Transverse colon (tissue), 4 donors: ENCODE measurements around the gene RNF5. TPM values are rescaled to one million over a fixed set of nuclear protein-coding genes. Genes with fewer than 3 reads are reported as not detected.
A peak's percentile ranks its signal among the peaks of the same experiment; 100 is the strongest.

Experiments
- DNase-seq: peaks from one replicate; pipeline ENCODE4 v3.0.0-alpha.2; 2019
- H3K27ac ChIP-seq, 4 donors: fragments of 200-600 bp; sonication (generic); 2 replicates each; pipeline ENCODE4 v1.5.1; 2016 to 2018; ENCODE audit warnings: inconsistent platforms in 4 of 4
- H3K27me3 ChIP-seq: fragments of 200-600 bp; sonication (generic); 2 replicates; pipeline ENCODE4 v1.5.1; 2017; ENCODE audit warnings: inconsistent platforms
- H3K36me3 ChIP-seq, 4 donors: fragments of 200-600 bp; sonication (generic); 2 replicates each; pipeline ENCODE4 v1.5.1; 2017 to 2019; ENCODE audit warnings: inconsistent platforms in 4 of 4
- H3K4me1 ChIP-seq, 4 donors: fragments of 200-600 bp; sonication (generic); 2 replicates each; pipeline ENCODE4 v1.5.1; 2017 to 2020; ENCODE audit warnings: inconsistent platforms in 4 of 4
- H3K4me3 ChIP-seq, 4 donors: fragments of 200-600 bp; sonication (generic); 1 replicate in 1 of 4; 2 replicates in 3 of 4; pipeline versions ENCODE4 v1.5.1 to v1.6.1; 2017 to 2019; ENCODE audit warnings: inconsistent platforms in 4 of 4
- H3K9me3 ChIP-seq, 2 donors: fragments of 200-600 bp; sonication (generic); 2 replicates each; pipeline ENCODE4 v1.5.1; 2017 to 2019; ENCODE audit warnings: inconsistent platforms in 2 of 2
- EP300 ChIP-seq: sonication (generic); formaldehyde crosslinking; IDR thresholded peaks from one replicate; pipeline ENCODE4 v1.6.1; 2017; ENCODE audit warnings: antibody characterized with exemption, low read depth
- POLR2A ChIP-seq: fragments of 450-650 bp; IDR thresholded peaks from one replicate; pipeline ENCODE4 v1.6.1; 2016; ENCODE audit warnings: antibody characterized with exemption, mild to moderate bottlenecking, moderate library complexity
- POLR2AphosphoS5 ChIP-seq, 3 donors: sonication (generic); formaldehyde crosslinking; IDR thresholded peaks; one replicate each; pipeline ENCODE4 v1.6.1; 2016; ENCODE audit warnings: antibody characterized with exemption in 3 of 3
- WGBS, 2 donors: methylation state at CpG; one replicate each; pipeline ENCODE4 v1.1.5; 2018; ENCODE audit warnings: low coverage in 1 of 2; 5-methylcytosine and 5-hydroxymethylcytosine counted together
- in situ Hi-C, 4 donors: fragments of 200-750 bp; cut with MboI; loops; one replicate each; pipeline versions ENCODE4 v1.15.0 to v1.15.1; 2017; ENCODE audit warnings: low sequenced_read_pairs in 3 of 4, low pct_ligation_motif_present in 1 of 4, low pct_unique_long_range_greater_than_20kb in 1 of 4
- intact Hi-C: fragments of 100-400 bp; cut with DNase I; formaldehyde crosslinking; loops from one replicate; pipeline ENCODE4 v1.15.1; 2023; ENCODE audit warnings: low total_unique reads
- total RNA-seq, 4 donors: library from RNA; depleted of rRNA; stranded (reverse); fragments of >200 nt; gene quantifications; one replicate each; pipeline ENCODE4 v1.1.0, GENCODE V29; 2016
- TF ChIP-seq, protein P1 (sequence below), 5 experiments: fragments of 200-600 bp in 3 of 5; fragments of 450-650 bp in 2 of 5; sonication (generic) in 3 of 5; IDR thresholded peaks; 1 replicate in 2 of 5; 2 replicates in 3 of 5; pipeline ENCODE4 v1.5.1; 2016 to 2017; ENCODE audit warnings: antibody characterized with exemption in 5 of 5, inconsistent platforms in 3 of 5, mild to moderate bottlenecking in 2 of 5, moderate library complexity in 1 of 5

The RNF5 gene
- total RNA-seq, 4 donors from 2014 or later: 36.0 to 212 (median 120) TPM

GRCh38 chr6:32222333-32223230 lies 44.4 kb downstream of the RNF5 start:
- in situ Hi-C loops (no loop called here), intact Hi-C loops (no loop called here)
- H3K36me3 ChIP-seq: no peaks in the 10 kb centered on the region
- no peaks in the 10 kb centered on the region for H3K27me3 ChIP-seq
- TF ChIP-seq POLR2AphosphoS5 (IDR thresholded peaks at IDR 0.05) (no peak), POLR2A (no peak), EP300 (no peak)
- TF ChIP-seq, protein P1, sequence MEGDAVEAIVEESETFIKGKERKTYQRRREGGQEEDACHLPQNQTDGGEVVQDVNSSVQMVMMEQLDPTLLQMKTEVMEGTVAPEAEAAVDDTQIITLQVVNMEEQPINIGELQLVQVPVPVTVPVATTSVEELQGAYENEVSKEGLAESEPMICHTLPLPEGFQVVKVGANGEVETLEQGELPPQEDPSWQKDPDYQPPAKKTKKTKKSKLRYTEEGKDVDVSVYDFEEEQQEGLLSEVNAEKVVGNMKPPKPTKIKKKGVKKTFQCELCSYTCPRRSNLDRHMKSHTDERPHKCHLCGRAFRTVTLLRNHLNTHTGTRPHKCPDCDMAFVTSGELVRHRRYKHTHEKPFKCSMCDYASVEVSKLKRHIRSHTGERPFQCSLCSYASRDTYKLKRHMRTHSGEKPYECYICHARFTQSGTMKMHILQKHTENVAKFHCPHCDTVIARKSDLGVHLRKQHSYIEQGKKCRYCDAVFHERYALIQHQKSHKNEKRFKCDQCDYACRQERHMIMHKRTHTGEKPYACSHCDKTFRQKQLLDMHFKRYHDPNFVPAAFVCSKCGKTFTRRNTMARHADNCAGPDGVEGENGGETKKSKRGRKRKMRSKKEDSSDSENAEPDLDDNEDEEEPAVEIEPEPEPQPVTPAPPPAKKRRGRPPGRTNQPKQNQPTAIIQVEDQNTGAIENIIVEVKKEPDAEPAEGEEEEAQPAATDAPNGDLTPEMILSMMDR (IDR thresholded peaks at IDR 0.05): no peak
- H3K27ac ChIP-seq: no peak overlapping the region
- no peak for DNase-seq
- no peaks in the 10 kb centered on the region for H3K4me1 ChIP-seq
- 90% methylated on average over 8 of the region's 8 CpGs; no CpG with 5 or more reads in 1 of the 2 donors for WGBS, 2 donors
- H3K4me3 ChIP-seq: no peak overlapping the region
- H3K9me3 ChIP-seq: no peaks in the 10 kb centered on the region

DNA sequence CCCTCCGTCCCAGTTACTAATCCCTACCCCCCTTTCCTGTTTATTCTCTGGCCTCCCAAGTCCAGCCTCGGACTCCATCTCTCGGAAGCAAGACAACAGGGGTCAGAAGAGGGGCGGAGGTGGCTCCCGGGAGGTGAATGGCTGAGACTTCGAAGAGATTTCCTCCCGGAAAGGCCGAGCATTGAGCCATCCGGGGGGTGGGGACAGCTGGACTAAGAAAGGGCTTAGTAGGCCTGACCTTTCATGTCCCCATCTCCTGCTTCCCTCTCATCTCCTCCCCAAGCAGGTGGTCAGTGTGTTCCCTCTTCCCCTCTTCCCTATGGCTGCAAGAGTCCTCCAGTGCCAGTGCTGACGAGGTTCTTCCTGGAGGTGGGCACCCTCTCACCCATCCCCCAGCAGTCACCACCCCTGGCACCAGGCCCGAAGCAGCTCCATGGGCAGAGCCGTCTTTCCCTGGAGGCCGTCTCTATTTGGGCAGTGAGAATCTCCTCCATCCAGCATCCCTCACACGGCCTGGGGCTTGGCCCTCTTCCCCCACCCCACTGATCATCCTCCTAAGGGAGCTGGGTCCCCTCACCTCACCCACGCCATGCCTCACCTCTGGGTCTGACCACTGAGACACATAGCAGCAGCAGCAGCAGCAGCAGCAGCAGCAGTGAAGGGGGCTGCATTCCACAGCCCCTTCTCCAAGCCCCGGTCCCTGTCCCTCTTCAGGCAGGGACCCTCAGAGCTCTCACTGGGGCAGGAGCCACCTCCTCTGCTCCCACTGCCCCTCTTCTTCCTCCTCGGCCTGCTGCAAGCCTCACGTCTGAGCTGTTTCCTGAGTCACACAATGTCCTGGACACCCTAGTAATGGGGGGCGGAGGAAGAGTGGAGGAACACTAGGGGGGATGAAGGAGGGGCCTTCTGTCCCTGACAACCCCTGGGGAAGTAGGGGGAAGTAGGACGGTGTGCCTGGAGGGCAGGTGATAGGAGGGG lies 45.3 kb downstream of the RNF5 start, which contains the start of gene NOTCH4:
Gene NOTCH4, minus strand, starts transcription at position 810 of the 978 bp plus-strand sequence. Its CDS starts 139 bp downstream, at position 671.
- Histone ChIP-seq H3K4me1 (no peaks in the 10 kb centered on the region), H3K9me3 (no peaks in the 10 kb centered on the region), H3K27ac (peak within 1 kb of the TSS in 1 of 4 donors; percentile 37), H3K36me3 (no peaks in the 10 kb centered on the region), H3K27me3 (no peaks in the 10 kb centered on the region), H3K4me3 (no peak within 1 kb of the TSS)
- 43 to 68% methylated on average over 7 to 19 of the region's 20 CpGs for WGBS, 2 donors
- intact Hi-C loops: no loop called here
- in situ Hi-C loops: no loop called here
- no peak for DNase-seq
- TF ChIP-seq POLR2AphosphoS5 (IDR thresholded peaks at IDR 0.05) (no peak), POLR2A (no peak), EP300 (no peak)
- TF ChIP-seq, protein P1 (IDR thresholded peaks at IDR 0.05): no peak

DNA sequence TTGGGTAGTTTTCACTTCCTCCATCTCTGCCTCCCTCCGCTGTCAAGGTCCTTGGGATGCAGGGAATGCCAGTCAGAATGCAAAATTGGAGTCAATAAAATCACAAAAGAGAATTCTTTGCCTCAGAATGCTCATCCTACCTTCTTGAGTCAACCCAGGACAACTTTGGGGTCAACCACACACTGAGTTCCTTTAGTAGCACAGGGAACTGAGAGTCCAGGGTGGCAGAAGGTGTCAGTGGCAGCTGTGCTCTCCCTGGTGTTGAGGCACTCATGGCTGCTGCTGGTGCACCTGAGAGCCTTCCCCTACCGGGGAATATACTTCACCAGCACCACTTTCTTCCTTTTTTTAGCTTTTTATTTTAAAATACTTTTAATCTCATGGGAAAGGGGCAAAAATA lies 46.5 kb downstream of the RNF5 start:
- Histone ChIP-seq H3K27me3 (no peaks in the 10 kb centered on the region), H3K4me3 (no peak overlapping the region), H3K27ac (no peak overlapping the region), H3K9me3 (no peaks in the 10 kb centered on the region), H3K36me3 (no peaks in the 10 kb centered on the region), H3K4me1 (no peaks in the 10 kb centered on the region)
- in situ Hi-C loops (loop anchor here in 3 of 4 donors (25.0 kb wide), 2 partner anchors 188 to 563 kb away; partner anchors contain the start of gene BTNL2 (in 2 of the 3)), intact Hi-C loops (no loop called here)
- DNase-seq: no peak
- 45 to 72% methylated on average over 2 of the region's 2 CpGs for WGBS, 2 donors
- TF ChIP-seq POLR2AphosphoS5 (IDR thresholded peaks at IDR 0.05) (no peak), EP300 (no peak), POLR2A (no peak)
- TF ChIP-seq, protein P1 (IDR thresholded peaks at IDR 0.05): no peak

DNA sequence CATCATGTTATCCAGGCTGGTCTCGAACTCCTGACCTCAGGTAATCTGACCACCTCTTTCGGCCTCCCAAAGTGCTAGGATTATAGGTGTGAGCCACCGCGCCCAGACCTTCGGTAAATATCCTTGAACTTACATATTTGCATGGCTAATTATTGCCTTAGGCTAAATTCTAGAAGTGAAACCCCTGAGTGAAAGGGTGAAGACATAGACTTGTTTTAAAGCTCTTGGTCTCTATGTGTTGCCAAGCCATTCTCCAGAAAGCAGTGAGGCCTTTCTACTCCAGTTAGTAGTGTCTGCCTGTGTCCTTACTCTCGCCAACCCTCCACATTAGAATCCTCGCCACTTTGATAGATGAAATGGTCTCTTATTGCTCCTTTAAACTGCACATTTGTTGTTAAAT lies 48.2 kb downstream of the RNF5 start:
- Histone ChIP-seq H3K4me3 (no peak overlapping the region), H3K27ac (no peak overlapping the region), H3K4me1 (no peaks in the 10 kb centered on the region), H3K9me3 (no peaks in the 10 kb centered on the region), H3K27me3 (no peaks in the 10 kb centered on the region), H3K36me3 (no peaks in the 10 kb centered on the region)
- WGBS, 2 donors: 77 to 84% methylated on average over 2 to 7 of the region's 7 CpGs
- intact Hi-C loops (no loop called here), in situ Hi-C loops (loop anchor here in 3 of 4 donors (25.0 kb wide), 2 partner anchors 186 to 561 kb away; partner anchors contain the start of gene BTNL2 (in 2 of the 3))
- TF ChIP-seq POLR2AphosphoS5 (IDR thresholded peaks at IDR 0.05): no peak
- TF ChIP-seq EP300: no peak
- TF ChIP-seq, protein P1 (IDR thresholded peaks at IDR 0.05): no peak
- DNase-seq: no peak
